Prostate gland (tissue), 2 donors: ENCODE measurements around the gene AP1G1.

Source experiments
- CTCF ChIP-seq, 4 experiments: fragments of 200-600 bp in 2 of 4; fragments of 450-650 bp in 2 of 4; sonication (generic) in 2 of 4; IDR thresholded peaks; 1 replicate in 3 of 4; 2 replicates in 1 of 4; pipeline ENCODE4 v1.5.1; 2016 to 2019; ENCODE audit warnings: antibody characterized with exemption in 4 of 4, mild to moderate bottlenecking in 2 of 4, moderate library complexity in 2 of 4
- POLR2A ChIP-seq: fragments of 450-650 bp; IDR thresholded peaks from one replicate; pipeline ENCODE4 v1.6.1; 2016; ENCODE audit warnings: antibody characterized with exemption, mild to moderate bottlenecking

DNA sequence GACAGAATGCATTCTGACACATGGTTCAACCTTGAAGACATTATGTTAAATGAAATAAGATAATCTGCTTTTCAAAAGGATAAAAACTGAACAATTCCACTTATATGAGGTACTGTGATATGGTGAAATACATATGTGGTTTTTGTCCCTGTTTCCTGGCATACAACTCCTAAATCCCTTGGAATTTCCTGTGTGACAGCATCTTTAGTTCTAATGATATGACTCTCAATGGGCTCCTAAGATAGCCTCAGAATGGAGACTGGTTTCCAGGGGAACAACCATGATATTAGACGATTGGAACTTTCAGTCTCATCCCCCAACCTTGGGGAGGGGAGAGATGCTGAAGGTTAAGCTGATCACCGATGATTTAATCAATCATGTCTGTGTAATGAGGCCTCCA, 46.4 kb downstream of the AP1G1 start:
- TF ChIP-seq CTCF (IDR thresholded peaks at IDR 0.05) (no peak), POLR2A (no peak)
